HG02870 (cell line): ENCODE data around the gene MAG.
"Not testable (repeated sequence)": the region's sequence is repeated elsewhere in the genome, so short reads cannot be mapped to it uniquely, and the experiment has no call there.

Source experiments
- ATAC-seq: cut with Tn5 transposase; IDR thresholded peaks from one replicate; pipeline ENCODE4 v1.9.1; 2021; ENCODE audit warnings: mild to moderate bottlenecking, moderate library complexity; ENCODE audit not compliant: unreplicated experiment

Gene MAG

GRCh38 chr19:35358834-35359233, 66.9 kb downstream of the MAG start:
- not testable (repeated sequence) for ATAC-seq

GRCh38 chr19:35359395-35359794, 67.4 kb downstream of the MAG start:
- ATAC-seq, result not testable (repeated sequence)

- not testable (repeated sequence) for ATAC-seq
Observed at GRCh38 chr19:35360081-35360480, 68.1 kb downstream of the MAG start.

GRCh38 chr19:35360880-35361420, 69.0 kb downstream of the MAG start:
- ATAC-seq, result no peak

- no peak for ATAC-seq
Observed at GRCh38 chr19:35362261-35363000, 70.5 kb downstream of the MAG start.

- no peak for ATAC-seq
Observed at GRCh38 chr19:35363001-35363590, 71.1 kb downstream of the MAG start.
